Fibroblast of peridontal ligament (primary cell): Measurements from ENCODE around the gene GBP6.
"Not testable (repeated sequence)": the region's sequence is repeated elsewhere in the genome, so short reads cannot be mapped to it uniquely, and the experiment has no call there.

ENCODE experiments used
- DNase-seq: peaks from one replicate; pipeline ENCODE4 v3.0.0-alpha.2; 2010; ENCODE audit errors: extremely low read depth

Gene GBP6, protein sequence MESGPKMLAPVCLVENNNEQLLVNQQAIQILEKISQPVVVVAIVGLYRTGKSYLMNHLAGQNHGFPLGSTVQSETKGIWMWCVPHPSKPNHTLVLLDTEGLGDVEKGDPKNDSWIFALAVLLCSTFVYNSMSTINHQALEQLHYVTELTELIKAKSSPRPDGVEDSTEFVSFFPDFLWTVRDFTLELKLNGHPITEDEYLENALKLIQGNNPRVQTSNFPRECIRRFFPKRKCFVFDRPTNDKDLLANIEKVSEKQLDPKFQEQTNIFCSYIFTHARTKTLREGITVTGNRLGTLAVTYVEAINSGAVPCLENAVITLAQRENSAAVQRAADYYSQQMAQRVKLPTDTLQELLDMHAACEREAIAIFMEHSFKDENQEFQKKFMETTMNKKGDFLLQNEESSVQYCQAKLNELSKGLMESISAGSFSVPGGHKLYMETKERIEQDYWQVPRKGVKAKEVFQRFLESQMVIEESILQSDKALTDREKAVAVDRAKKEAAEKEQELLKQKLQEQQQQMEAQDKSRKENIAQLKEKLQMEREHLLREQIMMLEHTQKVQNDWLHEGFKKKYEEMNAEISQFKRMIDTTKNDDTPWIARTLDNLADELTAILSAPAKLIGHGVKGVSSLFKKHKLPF

DNA sequence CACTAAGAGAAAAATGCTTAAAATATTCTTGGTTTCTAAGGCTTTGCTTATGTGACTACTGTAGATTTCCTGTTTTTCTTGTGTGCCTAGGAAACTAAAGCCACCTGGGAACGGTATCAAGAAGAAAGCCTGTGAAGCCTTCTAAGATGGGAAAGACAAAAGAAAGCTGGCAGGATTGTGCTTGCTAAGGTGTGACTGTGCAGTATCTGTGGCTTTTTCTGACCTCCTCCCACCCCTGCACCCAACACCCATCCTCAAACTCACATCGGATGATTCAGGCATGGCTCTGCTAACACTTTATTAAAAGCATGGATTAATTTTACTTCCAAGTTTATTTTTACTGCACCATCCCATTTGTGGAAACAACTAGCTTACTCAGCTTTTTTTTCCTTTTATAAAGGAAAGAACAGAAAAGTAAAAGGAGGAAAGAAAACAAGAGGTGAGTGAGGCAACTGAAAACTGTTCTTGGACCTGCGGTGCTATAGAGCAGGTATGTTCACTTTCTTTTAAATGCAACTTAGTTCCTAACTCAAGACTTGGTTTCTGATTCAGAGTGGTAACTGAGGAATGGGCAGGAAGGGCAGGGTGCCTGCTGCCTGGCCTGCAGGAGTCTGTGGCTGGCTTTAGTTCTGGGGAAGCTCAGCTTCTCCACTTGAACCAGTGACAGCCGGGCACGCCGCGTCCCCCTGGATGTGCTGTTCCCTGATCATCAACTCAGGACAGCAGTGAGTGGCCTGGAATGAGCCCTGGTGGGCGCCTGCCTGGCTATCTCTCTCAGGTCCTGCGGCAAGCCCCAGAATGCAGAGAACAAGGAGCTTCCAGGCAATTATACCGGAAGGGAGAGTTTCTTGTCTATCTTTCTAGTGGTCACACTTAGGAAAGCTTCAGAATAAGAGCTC lies at the start of gene GBP6:
Gene GBP6, plus strand, starts transcription at position 422 of the 899 bp plus-strand sequence. CDS start 4,493 bp downstream, outside the sequence.
- DNase-seq = no peak

DNA sequence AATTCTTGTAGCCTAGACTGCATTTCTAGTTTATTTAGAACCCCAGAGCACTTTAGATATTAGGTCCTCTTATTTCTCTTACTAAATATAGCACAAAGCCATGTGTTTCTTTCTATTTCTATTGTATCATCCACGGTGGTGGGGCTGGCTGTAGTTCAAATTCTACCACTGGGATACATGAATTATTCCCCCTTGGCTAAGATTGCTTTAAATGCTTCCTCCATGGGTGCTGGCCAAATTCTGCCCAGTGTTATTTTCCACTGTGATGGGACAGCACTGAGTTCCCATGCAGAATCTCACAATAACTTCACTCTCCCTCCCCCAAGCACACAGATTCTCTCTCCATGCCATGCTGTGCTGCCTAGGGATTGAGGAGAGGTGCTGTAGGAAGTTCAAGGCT lies 41.5 kb upstream of the GBP6 start:
- DNase-seq = no peak

DNA sequence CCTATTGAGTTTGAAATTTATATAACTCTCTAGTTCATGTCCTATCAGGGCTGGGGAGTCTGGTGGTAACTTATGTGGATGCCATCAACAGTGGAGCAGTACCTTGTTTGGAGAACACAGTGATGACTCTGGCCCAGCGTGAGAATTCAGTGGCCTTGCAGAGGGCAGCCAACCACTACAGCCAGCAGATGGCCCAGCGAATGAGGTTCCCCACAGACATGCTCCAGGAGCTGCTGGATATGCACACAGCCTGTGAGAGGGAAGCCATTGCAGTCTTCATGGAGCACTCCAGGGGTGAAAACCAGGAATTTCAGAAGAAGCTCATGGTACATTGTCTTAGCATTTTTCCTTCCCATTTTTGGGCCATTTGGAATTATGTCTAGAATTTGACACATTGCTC lies 32.0 kb upstream of the GBP6 start:
- no peak for DNase-seq

- DNase-seq = no peak
Measured at GRCh38 chr1:89332461-89332860, 31.4 kb upstream of the GBP6 start.

- DNase-seq = no peak
Measured at GRCh38 chr1:89335486-89335885, 28.4 kb upstream of the GBP6 start.

DNA sequence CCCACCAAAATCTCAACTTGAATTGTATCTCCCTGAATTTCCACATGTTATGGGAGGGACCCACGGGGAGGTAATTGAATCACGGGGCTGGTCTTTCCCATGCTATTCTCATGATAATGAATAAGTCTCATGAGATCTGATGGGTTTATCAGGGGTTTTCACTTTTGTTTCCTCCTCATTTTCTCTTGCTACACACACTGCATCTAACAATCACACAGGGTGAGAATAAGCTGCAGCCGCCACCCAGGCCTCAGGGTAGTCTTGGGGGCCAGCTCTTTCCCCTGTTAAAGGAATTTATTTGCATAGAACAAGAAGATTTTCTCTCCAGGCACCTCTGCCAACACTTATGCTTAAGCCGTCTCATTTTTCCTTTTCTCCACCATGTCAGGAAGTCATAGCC lies 26.0 kb upstream of the GBP6 start:
- DNase-seq = no peak

DNA sequence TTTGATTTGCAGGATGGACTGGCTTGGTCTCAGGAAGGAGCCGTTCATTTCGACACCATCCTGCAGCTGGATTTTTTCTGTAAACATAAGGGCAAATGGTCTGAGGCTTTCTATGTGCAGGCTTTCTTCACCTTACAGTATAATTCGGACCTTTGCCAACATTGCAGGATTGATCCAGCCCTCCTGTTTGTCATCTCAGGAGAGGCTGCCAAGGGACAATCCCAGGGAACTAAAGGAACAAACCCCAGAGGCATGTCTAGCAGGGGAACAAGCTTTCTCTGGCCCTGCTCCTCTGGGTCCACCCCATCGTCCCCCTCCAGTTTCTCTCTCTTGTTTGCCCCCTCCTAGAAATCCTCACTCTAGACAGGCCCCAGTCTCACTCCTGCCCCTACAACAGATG lies 24.8 kb upstream of the GBP6 start:
- no peak for DNase-seq

DNA sequence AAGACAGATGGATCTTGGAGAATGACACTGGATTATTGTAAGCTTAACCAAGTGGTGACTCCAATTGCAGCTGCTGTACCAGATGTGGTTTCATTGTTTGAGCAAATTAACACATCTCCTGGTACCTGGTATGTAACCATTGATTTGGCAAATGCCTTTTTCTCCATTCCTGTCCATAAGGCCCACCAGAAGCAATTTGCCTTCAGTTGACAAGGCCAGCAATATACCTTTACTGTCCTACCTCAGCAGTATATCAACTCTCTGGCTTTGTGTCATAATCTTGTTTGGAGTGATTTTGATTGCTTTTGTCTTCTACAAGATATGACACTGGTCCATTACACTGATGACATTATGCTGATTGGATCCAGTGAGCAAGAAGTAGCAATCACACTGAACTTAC lies 18.4 kb upstream of the GBP6 start:
- DNase-seq = not testable (repeated sequence)

DNA sequence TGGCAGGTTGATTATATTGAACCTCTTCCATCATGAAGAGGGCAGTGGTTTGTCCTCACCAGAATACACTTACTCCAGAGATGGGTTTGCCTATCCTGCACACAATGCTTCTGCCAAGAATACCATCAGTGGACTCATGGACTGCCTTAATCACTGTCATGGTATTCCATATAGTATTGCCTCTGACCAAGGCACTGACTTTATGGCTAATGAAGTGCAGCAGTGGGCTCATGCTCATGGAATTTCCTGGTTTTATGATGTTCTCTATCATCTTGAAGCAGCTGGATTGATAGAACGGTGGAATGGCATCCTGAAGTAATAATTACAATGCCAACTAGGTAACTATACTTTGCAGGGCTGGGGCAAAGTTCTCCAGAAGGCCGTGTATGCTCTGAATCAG lies 16.6 kb upstream of the GBP6 start:
- DNase-seq = no peak

GRCh38 chr1:89350298-89350697 lies 13.6 kb upstream of the GBP6 start:
- no peak for DNase-seq

DNA sequence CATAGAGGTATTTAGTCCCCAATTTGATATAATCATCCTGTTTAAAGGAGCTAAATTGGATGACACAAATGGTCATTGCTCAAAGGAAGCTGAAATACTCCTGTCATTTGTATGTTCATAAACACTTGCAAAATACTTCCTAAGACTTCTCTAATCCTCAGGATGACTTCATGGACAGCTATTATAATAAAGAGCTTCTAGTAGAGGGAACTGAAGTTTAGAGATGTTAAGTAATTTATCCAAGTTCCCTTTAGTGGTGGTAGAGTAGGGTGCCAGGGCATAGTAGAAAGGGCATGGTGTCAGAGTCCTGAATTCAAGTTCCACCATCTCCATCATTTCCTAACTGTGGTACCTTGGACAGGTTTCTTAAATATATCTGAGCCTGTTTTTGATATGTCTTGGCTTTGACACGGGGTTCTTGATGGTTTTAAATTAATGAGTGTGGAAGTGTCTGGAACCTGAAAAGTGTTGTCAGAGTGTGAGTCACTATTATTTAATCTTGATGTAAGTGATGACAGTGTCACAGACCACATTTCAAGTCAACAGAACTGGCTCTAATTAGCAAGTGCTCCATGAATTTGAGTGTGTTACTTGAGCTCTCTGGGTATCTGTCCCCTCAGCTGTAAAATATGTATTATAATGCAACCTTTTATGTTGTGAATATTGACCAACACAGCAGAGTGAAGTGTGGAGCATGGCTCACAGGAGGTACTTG lies 12.1 kb upstream of the GBP6 start:
- DNase-seq = no peak

- DNase-seq = no peak
Measured at GRCh38 chr1:89352421-89352820, 11.4 kb upstream of the GBP6 start.

GRCh38 chr1:89354205-89354604 lies 9.7 kb upstream of the GBP6 start:
- DNase-seq = no peak

- no peak for DNase-seq
Measured at GRCh38 chr1:89355056-89355455, 8.8 kb upstream of the GBP6 start.

DNA sequence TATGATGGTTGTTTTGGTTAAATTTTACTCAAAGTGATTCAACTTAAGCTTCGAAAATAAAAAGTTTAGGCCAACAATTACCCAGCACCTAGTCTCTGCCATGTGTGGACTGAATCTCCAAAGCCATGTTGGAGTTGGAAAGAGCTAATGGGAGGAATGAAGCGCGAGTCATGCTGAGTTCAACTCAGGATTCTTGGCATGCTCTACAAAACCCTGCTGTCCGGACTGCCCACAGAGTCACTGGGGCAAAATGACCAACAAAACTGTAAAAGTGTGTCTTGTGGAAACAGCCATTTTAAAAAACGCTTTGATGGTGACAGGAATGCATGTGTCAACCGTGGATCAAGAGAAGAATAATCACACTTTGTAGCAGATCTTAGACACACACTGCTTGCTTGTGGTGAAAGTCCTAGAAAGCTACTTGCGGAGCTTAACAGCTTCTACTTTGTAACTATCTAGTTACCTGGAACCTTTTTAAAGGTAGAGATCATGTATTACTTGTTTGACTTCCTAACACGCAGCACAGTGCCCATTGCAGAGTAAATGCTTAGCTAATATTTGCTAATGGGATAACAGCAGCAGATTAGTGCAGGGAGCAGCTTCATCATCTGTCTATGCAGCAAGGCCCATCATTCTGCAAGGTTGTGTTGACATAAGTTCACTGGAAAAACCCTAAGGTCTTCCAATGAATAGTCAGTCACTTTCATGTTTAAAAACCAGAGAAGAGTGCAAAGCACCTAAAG lies 7.0 kb upstream of the GBP6 start:
- DNase-seq = peak; percentile 63

DNA sequence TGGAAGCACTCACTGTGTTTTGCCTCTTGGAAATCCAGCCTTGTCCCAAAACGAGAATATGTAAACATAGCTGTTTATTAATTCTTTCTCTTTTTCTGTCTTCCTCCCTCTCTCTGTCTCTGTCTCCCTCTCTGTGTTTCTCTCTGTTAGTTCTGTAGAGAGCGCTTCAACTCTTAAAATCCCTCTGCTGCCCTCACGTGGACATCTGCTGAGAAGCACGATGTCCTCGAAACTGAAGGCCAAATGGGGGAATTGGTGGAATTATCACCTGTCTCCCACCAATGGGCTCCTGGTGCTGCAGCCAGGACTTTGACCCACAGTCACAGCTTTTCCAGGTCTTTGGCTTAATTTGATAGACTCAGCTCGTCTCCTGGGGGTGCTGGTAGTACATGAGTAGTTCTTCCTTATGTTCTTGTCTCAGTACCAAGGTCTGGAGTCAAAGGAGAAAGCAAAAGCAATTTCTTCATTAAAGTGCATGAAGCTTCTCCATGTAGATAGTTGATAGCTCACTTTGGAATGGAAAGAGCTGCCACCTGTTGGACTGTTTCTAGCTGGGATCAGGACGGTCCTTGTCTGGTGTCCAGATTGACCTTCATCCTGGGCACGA lies 5.5 kb upstream of the GBP6 start:
- peak; percentile 79 for DNase-seq

DNA sequence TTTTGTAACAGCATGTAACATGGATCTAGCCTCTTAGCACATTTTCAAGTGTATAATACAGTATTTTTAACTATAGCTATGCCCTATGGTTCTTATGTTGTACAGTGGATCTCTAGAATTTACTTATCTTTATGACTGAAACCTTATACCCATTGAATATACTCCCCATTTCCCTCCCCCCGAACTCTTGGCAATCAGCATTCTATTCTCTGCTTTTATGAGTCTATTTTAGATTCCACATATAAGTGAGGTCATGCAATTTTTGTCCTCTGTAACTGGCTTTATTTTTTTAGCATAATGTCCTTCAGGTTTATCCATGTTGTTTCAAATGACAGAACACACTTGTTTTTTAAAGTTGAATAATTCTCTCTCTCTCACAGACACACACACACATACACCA lies 3.1 kb upstream of the GBP6 start:
- no peak for DNase-seq

GRCh38 chr1:89361681-89362080 lies 2.2 kb upstream of the GBP6 start:
- DNase-seq = no peak

GRCh38 chr1:89363196-89363595 lies 663 bp upstream of the GBP6 start:
- DNase-seq = peak; percentile 9

DNA sequence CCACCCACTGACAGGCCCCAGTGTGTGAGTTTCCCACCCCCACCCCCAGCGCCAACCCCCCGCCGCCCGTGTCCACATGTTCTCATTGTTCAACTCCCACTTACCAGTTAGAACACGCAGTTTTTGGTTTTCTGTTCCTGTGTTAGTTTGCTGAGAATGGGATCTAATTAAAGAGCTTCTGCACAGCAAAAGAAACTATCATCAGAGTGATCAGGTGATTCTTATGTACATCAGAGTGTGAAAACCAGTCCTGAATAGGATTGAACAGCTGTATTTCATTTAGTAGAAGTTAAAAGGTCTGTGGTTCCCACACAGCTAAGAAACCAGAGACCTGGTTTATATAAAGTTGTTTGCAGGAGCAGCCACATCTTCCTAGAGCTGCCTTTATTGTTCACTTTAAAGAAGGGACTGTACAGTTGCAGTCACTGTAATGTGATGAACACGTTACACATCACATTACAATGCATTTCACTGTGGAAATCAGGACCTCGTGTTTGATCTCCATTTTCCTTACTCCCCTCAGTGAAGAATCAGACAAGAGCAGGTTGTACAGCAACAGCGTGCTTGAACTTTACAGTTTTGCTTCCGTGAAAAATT lies 1.2 kb downstream of the GBP6 start:
- peak; percentile 2 for DNase-seq
